Measurements from ENCODE around the gene TWNK.

TWNK gene

DNA sequence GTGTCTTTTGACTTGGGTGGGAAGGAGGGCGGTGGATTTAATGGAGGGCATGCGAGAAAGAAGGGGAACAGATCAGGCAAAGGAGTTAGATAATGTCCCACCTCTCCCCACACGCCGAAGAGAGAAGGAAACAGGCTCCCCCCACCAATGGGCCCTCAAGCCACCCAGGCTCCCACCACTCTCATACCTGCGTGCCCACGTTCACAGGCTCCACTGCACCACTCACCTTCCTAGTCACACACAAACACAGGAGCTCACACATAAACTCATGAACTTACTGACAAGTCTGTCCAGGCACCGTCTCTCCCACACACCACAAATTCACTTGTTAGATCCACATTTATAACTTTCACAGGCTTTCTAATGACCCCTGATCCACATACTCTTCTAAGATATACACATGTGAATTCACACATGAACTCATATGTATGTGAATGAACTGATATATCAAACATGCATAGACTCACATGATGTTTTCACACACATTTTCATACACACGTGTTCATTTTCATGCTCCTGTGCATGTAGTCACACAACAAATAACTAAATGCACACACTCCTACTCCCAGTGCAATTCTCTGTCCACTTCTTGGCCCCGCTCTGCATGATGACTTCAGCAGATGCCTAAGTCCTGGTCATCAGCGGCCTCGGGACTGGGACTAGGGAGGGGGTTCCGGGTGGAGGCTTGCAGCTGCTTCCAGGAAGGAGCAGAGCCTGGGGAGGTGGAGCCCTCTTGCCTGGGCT is 13.7 kb downstream of the TWNK start:
- Histone ChIP-seq H3K9me2 (ENCODE audit: low read depth, low read length) (no peaks in the 10 kb centered on the region), H3K27ac (ENCODE audit: low read depth, low read length, poor library complexity, severe bottlenecking) (no peak overlapping the region), H3K79me2 (ENCODE audit: insufficient read depth, low read length) (no peaks in the 10 kb centered on the region), H4K20me1 (ENCODE audit: insufficient read depth, low read length) (no peaks in the 10 kb centered on the region), H3K27me3 (ENCODE audit: insufficient read depth, low read length) (no peaks in the 10 kb centered on the region), H3K4me1 (ENCODE audit: insufficient read depth, low read length, severe bottlenecking) (peaks cover 18% of the 10 kb centered on the region), H3K9me3 (ENCODE audit: low read length) (no peaks in the 10 kb centered on the region), H3K4me3 (ENCODE audit: low read depth, low read length, poor library complexity, severe bottlenecking) (no peak overlapping the region), H3K9ac (ENCODE audit: low read length) (no peak overlapping the region), H3K36me3 (ENCODE audit: insufficient read depth, low read length) (no peaks in the 10 kb centered on the region), H2AFZ (ENCODE audit: low read length) (no peak overlapping the region), H3F3A (ENCODE audit: insufficient read depth, low read length) (no peaks in the 10 kb centered on the region; the same call in 1 of the 2 replicates), H3K4me2 (ENCODE audit: low read length) (no peak overlapping the region)
- TF ChIP-seq EZH2 (IDR thresholded peaks at IDR 0.05; ENCODE audit: borderline replicate concordance, low read length) = no peak
- TF ChIP-seq, protein P1, sequence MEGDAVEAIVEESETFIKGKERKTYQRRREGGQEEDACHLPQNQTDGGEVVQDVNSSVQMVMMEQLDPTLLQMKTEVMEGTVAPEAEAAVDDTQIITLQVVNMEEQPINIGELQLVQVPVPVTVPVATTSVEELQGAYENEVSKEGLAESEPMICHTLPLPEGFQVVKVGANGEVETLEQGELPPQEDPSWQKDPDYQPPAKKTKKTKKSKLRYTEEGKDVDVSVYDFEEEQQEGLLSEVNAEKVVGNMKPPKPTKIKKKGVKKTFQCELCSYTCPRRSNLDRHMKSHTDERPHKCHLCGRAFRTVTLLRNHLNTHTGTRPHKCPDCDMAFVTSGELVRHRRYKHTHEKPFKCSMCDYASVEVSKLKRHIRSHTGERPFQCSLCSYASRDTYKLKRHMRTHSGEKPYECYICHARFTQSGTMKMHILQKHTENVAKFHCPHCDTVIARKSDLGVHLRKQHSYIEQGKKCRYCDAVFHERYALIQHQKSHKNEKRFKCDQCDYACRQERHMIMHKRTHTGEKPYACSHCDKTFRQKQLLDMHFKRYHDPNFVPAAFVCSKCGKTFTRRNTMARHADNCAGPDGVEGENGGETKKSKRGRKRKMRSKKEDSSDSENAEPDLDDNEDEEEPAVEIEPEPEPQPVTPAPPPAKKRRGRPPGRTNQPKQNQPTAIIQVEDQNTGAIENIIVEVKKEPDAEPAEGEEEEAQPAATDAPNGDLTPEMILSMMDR (IDR thresholded peaks at IDR 0.05; ENCODE audit: low read length) = no peak

DNA sequence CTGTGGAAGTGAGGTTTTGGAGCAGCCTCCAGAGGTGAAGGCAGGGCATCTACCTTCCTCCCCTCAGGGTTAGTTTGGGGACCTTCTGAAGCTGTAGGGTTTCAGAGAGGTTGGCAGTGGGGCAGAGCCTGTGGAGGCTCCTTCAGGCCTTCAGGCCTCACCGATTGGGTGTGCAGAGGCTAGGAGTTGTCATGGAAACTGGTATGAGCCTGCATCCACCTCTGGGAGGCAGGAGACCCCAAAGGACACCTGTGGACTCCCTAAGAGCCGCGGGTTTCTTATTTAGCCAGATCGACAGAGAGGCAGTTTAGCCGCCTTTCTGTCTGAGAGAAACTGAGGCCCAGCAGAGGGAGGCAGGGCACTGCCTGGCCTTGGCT is 14.3 kb downstream of the TWNK start:
- no peak for TF ChIP-seq EZH2 (IDR thresholded peaks at IDR 0.05; ENCODE audit: borderline replicate concordance, low read length)
- TF ChIP-seq, protein P1 (IDR thresholded peaks at IDR 0.05; ENCODE audit: low read length) = no peak
- H3K27ac ChIP-seq (ENCODE audit: low read depth, low read length, poor library complexity, severe bottlenecking) = no peak overlapping the region
- H4K20me1 ChIP-seq (ENCODE audit: insufficient read depth, low read length) = no peaks in the 10 kb centered on the region
- peaks cover 14% of the 10 kb centered on the region for H3K4me1 ChIP-seq (ENCODE audit: insufficient read depth, low read length, severe bottlenecking)
- no peaks in the 10 kb centered on the region for H3K9me3 ChIP-seq (ENCODE audit: low read length)
- no peak overlapping the region for H3K9ac ChIP-seq (ENCODE audit: low read length)
- no peaks in the 10 kb centered on the region for H3K27me3 ChIP-seq (ENCODE audit: insufficient read depth, low read length)
- H3K4me2 ChIP-seq (ENCODE audit: low read length) = no peak overlapping the region
- no peak overlapping the region for H2AFZ ChIP-seq (ENCODE audit: low read length)
- no peaks in the 10 kb centered on the region for H3K79me2 ChIP-seq (ENCODE audit: insufficient read depth, low read length)
- no peaks in the 10 kb centered on the region for H3K36me3 ChIP-seq (ENCODE audit: insufficient read depth, low read length)
- no peaks in the 10 kb centered on the region; the same call in 1 of the 2 replicates for H3F3A ChIP-seq (ENCODE audit: insufficient read depth, low read length)
- H3K4me3 ChIP-seq (ENCODE audit: low read depth, low read length, poor library complexity, severe bottlenecking) = no peak overlapping the region
- no peaks in the 10 kb centered on the region for H3K9me2 ChIP-seq (ENCODE audit: low read depth, low read length)

DNA sequence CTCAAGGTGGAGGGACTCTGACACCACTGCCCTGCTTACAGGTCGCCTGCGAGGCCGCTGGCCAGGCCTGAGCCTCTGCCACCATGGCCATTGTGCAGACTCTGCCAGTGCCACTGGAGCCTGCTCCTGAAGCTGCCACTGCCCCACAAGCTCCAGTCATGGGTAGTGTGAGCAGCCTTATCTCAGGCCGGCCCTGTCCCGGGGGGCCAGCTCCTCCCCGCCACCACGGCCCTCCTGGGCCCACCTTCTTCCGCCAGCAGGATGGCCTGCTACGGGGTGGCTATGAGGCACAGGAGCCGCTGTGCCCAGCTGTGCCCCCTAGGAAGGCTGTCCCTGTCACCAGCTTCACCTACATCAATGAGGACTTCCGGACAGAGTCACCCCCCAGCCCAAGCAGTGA is 15.1 kb downstream of the TWNK start:
- Histone ChIP-seq H3K9ac (ENCODE audit: low read length) (no peak overlapping the region), H3K36me3 (ENCODE audit: insufficient read depth, low read length) (no peaks in the 10 kb centered on the region), H3K4me2 (ENCODE audit: low read length) (no peak overlapping the region), H2AFZ (ENCODE audit: low read length) (no peak overlapping the region), H3K9me2 (ENCODE audit: low read depth, low read length) (no peaks in the 10 kb centered on the region), H3K9me3 (ENCODE audit: low read length) (no peaks in the 10 kb centered on the region), H3K4me1 (ENCODE audit: insufficient read depth, low read length, severe bottlenecking) (peaks cover 9% of the 10 kb centered on the region), H4K20me1 (ENCODE audit: insufficient read depth, low read length) (no peaks in the 10 kb centered on the region), H3K27ac (ENCODE audit: low read depth, low read length, poor library complexity, severe bottlenecking) (no peak overlapping the region), H3K79me2 (ENCODE audit: insufficient read depth, low read length) (no peaks in the 10 kb centered on the region), H3K27me3 (ENCODE audit: insufficient read depth, low read length) (no peaks in the 10 kb centered on the region), H3F3A (ENCODE audit: insufficient read depth, low read length) (no peaks in the 10 kb centered on the region; the same call in 1 of the 2 replicates), H3K4me3 (ENCODE audit: low read depth, low read length, poor library complexity, severe bottlenecking) (no peak overlapping the region)
- no peak for TF ChIP-seq EZH2 (IDR thresholded peaks at IDR 0.05; ENCODE audit: borderline replicate concordance, low read length)
- TF ChIP-seq, protein P1 (IDR thresholded peaks at IDR 0.05; ENCODE audit: low read length) = no peak

All from OCI-LY1 (cell line).